GM12878 (cell line): Measurements from ENCODE around the gene USB1. TPM values are rescaled to one million over a fixed set of nuclear protein-coding genes. Genes with fewer than 3 reads are reported as not detected.

Source experiments
- ATAC-seq: fragments of 200-7000 bp; cut with Tn5 transposase; 3 replicates; pipeline ENCODE4 v1.9.1; 2020; ENCODE audit warnings: mild to moderate bottlenecking, moderate library complexity
- BruUV-seq: library from RNA; stranded (reverse); fragments of 400-500 nt; replicated peaks from 2 replicates; lab custom pipeline; 2021; lab: Mats Ljungman, UMichigan
- CTCF ChIA-PET: fragments of 300-600 bp; sonication (Branson Sonifier 250); formaldehyde crosslinking; extraction: SDS; loops from one replicate; lab custom pipeline; 2021; ENCODE audit warnings: inconsistent platforms; lab: Yijun Ruan, JAX
- POLR2A ChIA-PET: fragments of 350-600 bp; formaldehyde crosslinking; extraction: SDS; loops from one replicate; lab custom pipeline; 2021; ENCODE audit warnings: inconsistent platforms; lab: Charles Lee
- RAD21 ChIA-PET: fragments of 300-600 bp; sonication (Branson Sonifier 250); formaldehyde crosslinking; loops from one replicate; lab custom pipeline; 2023; ENCODE audit warnings: antibody characterized with exemption; ENCODE audit not compliant: unreplicated experiment; lab: Charles Lee
- SMC1A ChIA-PET: fragments of 300-600 bp; sonication (Branson Sonifier 250); formaldehyde crosslinking; loops from one replicate; lab custom pipeline; 2023; ENCODE audit not compliant: unreplicated experiment, uncharacterized antibody; lab: Charles Lee
- DNase-seq: peaks from one replicate; pipeline ENCODE4 v3.0.0-alpha.2; 2011; ENCODE audit warnings: low read depth, low spot score
- FAIRE-seq: peaks from 3 replicates; lab custom pipeline; 2011; peaks lifted over from hg19 to GRCh38; lab: Jason Lieb, UNC
- H2AFZ ChIP-seq: 2 replicates; pipeline ENCODE4 v1.6.0; 2011; ENCODE audit warnings: low read depth, low read length, control low read depth; ENCODE audit not compliant: control insufficient read depth
- H3K27ac ChIP-seq: 2 replicates; pipeline ENCODE4 v1.5.1; 2011; ENCODE audit warnings: control low read depth; ENCODE audit not compliant: control insufficient read depth, insufficient read depth
- H3K27me3 ChIP-seq, 2 experiments: replicated peaks in 1 of 2; 2 replicates each; pipeline versions ENCODE4 v1.6.0 to v1.6.1; 2011; ENCODE audit warnings: low read length in 1 of 2; ENCODE audit not compliant: control insufficient read depth in 2 of 2, insufficient read depth in 2 of 2
- H3K36me3 ChIP-seq, 2 experiments: 2 replicates each; pipeline ENCODE4 v1.5.1; 2011; ENCODE audit warnings: low read length in 1 of 2; ENCODE audit not compliant: control insufficient read depth in 2 of 2, insufficient read depth in 2 of 2
- H3K4me1 ChIP-seq: 2 replicates; pipeline ENCODE4 v1.6.1; 2011; ENCODE audit warnings: mild to moderate bottlenecking, low read length, moderate library complexity, mixed read lengths; ENCODE audit not compliant: control insufficient read depth, insufficient read depth
- H3K4me2 ChIP-seq: 2 replicates; pipeline ENCODE4 v1.6.0; 2011; ENCODE audit warnings: control low read depth; ENCODE audit not compliant: control insufficient read depth, insufficient read depth
- H3K4me3 ChIP-seq: fragments of 200-600 bp; sonication (generic); 2 replicates; pipeline ENCODE4 v1.5.1; 2016
- H3K79me2 ChIP-seq: 2 replicates; pipeline ENCODE4 v1.6.0; 2011; ENCODE audit warnings: low read length; ENCODE audit not compliant: control insufficient read depth, insufficient read depth
- H3K9ac ChIP-seq: 2 replicates; pipeline ENCODE4 v1.8.0; 2011; ENCODE audit warnings: low read length, control low read depth, mixed read lengths; ENCODE audit not compliant: control insufficient read depth, insufficient read depth
- H3K9me3 ChIP-seq: replicated peaks from 3 replicates; pipeline ENCODE4 v1.5.1; 2011; ENCODE audit warnings: mild to moderate bottlenecking, low read length; ENCODE audit not compliant: control insufficient read depth, insufficient read depth
- H4K20me1 ChIP-seq: 2 replicates; pipeline ENCODE4 v1.6.0; 2011; ENCODE audit not compliant: control insufficient read depth, insufficient read depth
- CHD2 ChIP-seq: IDR thresholded peaks from 2 replicates; pipeline ENCODE4 v1.6.1; 2011; ENCODE audit warnings: low read depth, low read length, improper control_type of control experiment, borderline replicate concordance
- GATAD2B ChIP-seq: fragments of 450-650 bp; conservative IDR thresholded peaks from 2 replicates; pipeline ENCODE4 v1.6.1; 2017; ENCODE audit warnings: low read depth, mild to moderate bottlenecking, moderate library complexity
- HCFC1 ChIP-seq: fragments of 150-350 bp; IDR thresholded peaks from 2 replicates; pipeline ENCODE4 v1.6.1; 2014; ENCODE audit warnings: low read length
- HDAC6 ChIP-seq: fragments of 200-600 bp; sonication (generic); IDR thresholded peaks from one replicate; pipeline ENCODE4 v1.8.0; 2017; ENCODE audit warnings: antibody characterized with exemption; ENCODE audit not compliant: unreplicated experiment
- HSF1 ChIP-seq: fragments of 150-350 bp; IDR thresholded peaks from 2 replicates; pipeline ENCODE4 v1.6.1; 2014; ENCODE audit warnings: mild to moderate bottlenecking, low read depth, low read length
- JUNB ChIP-seq: IDR thresholded peaks from 2 replicates; pipeline ENCODE4 v1.6.1; 2016; ENCODE audit warnings: antibody characterized with exemption, mild to moderate bottlenecking
- KDM1A ChIP-seq: fragments of 200-600 bp; sonication (generic); IDR thresholded peaks from 2 replicates; pipeline ENCODE4 v1.6.1; 2016; ENCODE audit warnings: borderline replicate concordance
- LARP7 ChIP-seq: fragments of 450-650 bp; IDR thresholded peaks from 2 replicates; pipeline ENCODE4 v1.6.1; 2017; ENCODE audit warnings: mild to moderate bottlenecking
- MTA3 ChIP-seq: IDR thresholded peaks from 2 replicates; pipeline ENCODE4 v1.6.1; 2012; ENCODE audit warnings: low read length, inconsistent platforms, borderline replicate concordance
- MYB ChIP-seq: fragments of 150-350 bp; IDR thresholded peaks from 2 replicates; pipeline ENCODE4 v1.6.1; 2014; ENCODE audit warnings: mild to moderate bottlenecking, low read depth, low read length, borderline replicate concordance
- NFXL1 ChIP-seq: fragments of 450-650 bp; IDR thresholded peaks from 2 replicates; pipeline ENCODE4 v1.6.1; 2017; ENCODE audit warnings: antibody characterized with exemption, mild to moderate bottlenecking, borderline replicate concordance
- NKRF ChIP-seq: fragments of 450-650 bp; conservative IDR thresholded peaks from 2 replicates; pipeline ENCODE4 v1.6.1; 2017; ENCODE audit warnings: mild to moderate bottlenecking, moderate library complexity
- NR2C1 ChIP-seq: fragments of 450-650 bp; IDR thresholded peaks from 2 replicates; pipeline ENCODE4 v1.6.1; 2017; ENCODE audit warnings: antibody characterized with exemption, mild to moderate bottlenecking, moderate library complexity
- POU2F2 ChIP-seq: IDR thresholded peaks from 3 replicates; pipeline ENCODE4 v1.6.1; 2011; ENCODE audit warnings: low read depth, mild to moderate bottlenecking, low read length, borderline replicate concordance
- SKIL ChIP-seq: fragments of 450-650 bp; IDR thresholded peaks from 2 replicates; pipeline ENCODE4 v1.6.1; 2017; ENCODE audit warnings: mild to moderate bottlenecking, low read depth, inconsistent platforms; ENCODE audit not compliant: poor library complexity, severe bottlenecking
- SREBF1 ChIP-seq: IDR thresholded peaks from 2 replicates; pipeline ENCODE4 v1.6.1; 2012; ENCODE audit warnings: mild to moderate bottlenecking, low read length
- WGBS: methylation state at CpG from one replicate; pipeline ENCODE4 v1.1.6; 2016; ENCODE audit warnings: low lambda C conversion rate; ENCODE audit not compliant: insufficient replicate concordance, insufficient coverage; ENCODE audit errors: missing lambda C conversion rate; 5-methylcytosine and 5-hydroxymethylcytosine counted together
- in situ Hi-C: fragments of 300-500 bp; cut with MboI; formaldehyde crosslinking; loops from 9 replicates; pipeline ENCODE4 v1.14.3; 2018; ENCODE audit warnings: mixed read lengths
- intact Hi-C: fragments of 100-400 bp; cut with micrococcal nuclease; formaldehyde crosslinking; loops from one replicate; pipeline ENCODE4 v1.14.2; 2022; ENCODE audit not compliant: unreplicated experiment
- polyA plus RNA-seq, 11 experiments: library from polyadenylated mRNA; depleted of rRNA in 4 of 11; unstranded in 6 of 11; stranded (reverse) in 5 of 11; fragments of >200 nt; fragmentation: Nextera tagmentation in 4 of 11; fragmentation: Illumina TruSeq in 1 of 11; extraction: Ambion mirVana in 4 of 11; extraction: Trizol in 1 of 11; gene quantifications; 1 replicate in 1 of 11; 2 replicates in 10 of 11; pipeline versions ENCODE4 v1.2.1 to v1.2.3, GENCODE V29; 2011 to 2016; ENCODE audit warnings: inconsistent platforms in 2 of 11, missing spikeins in 2 of 11, low read depth in 1 of 11
- total RNA-seq, 4 experiments: library from RNA; depleted of rRNA in 3 of 4; stranded (reverse); fragments of >200 nt in 3 of 4; fragmentation: Illumina TruSeq in 1 of 4; extraction: Trizol in 1 of 4; gene quantifications; 2 replicates each; pipeline versions ENCODE4 v1.2.1 to v1.2.3, GENCODE V29; 2013 to 2021

Gene USB1
- total and polyA plus RNA-seq, 10 of the 15 experiments (the other 5 are each of a cell fraction or from before 2014, with no cell fraction given), result 7.9 to 72.2 (median 41.6) TPM

- H4K20me1 ChIP-seq, result no peaks in the 10 kb centered on the region
- 33% methylated on average over 5 of the region's 5 CpGs for WGBS
- no peaks in the 10 kb centered on the region for H3K9me3 ChIP-seq
- ChIA-PET POLR2A (no interaction called here), CTCF (interaction anchor here (1.8 kb wide), 1 partner anchor 41 kb away, joined by 3 read pairs; no protein-coding TSS in a partner anchor), SMC1A (no interaction called here), RAD21 (no interaction called here)
- intact Hi-C loops, result no loop called here
- FAIRE-seq (no peak), ATAC-seq (no peak), DNase-seq (no peak)
- H3K27ac ChIP-seq, result no peak overlapping the region
- in situ Hi-C loops, result no loop called here
- TF ChIP-seq POU2F2, result no peak
- no peak for TF ChIP-seq HSF1
- TF ChIP-seq HCFC1, result no peak
- no peak for TF ChIP-seq JUNB
- TF ChIP-seq GATAD2B, result no peak
- TF ChIP-seq HDAC6, result no peak
- no peak for TF ChIP-seq MTA3
- TF ChIP-seq CHD2, result no peak
- TF ChIP-seq KDM1A, result no peak
- TF ChIP-seq NKRF, result no peak
- no peak for TF ChIP-seq NFXL1
- no peak for TF ChIP-seq SREBF1
- TF ChIP-seq MYB, result no peak
- TF ChIP-seq SKIL, result no peak
- TF ChIP-seq NR2C1, result no peak
- no peak for TF ChIP-seq LARP7
- H3K4me2 ChIP-seq, result no peak overlapping the region
- no peak overlapping the region for H3K9ac ChIP-seq
- H3K79me2 ChIP-seq, result no peaks in the 10 kb centered on the region
- H2AFZ ChIP-seq, result no peak overlapping the region
- BruUV-seq, result no TSS peak
- no peaks in the 10 kb centered on the region for H3K36me3 ChIP-seq
- no peaks in the 10 kb centered on the region for H3K4me1 ChIP-seq
- H3K27me3 ChIP-seq, result peaks cover 0 to 2% of the 10 kb centered on the region in 2 experiments; a peak in 1 of 4 replicates
- no peak overlapping the region for H3K4me3 ChIP-seq
These were observed 55.4 kb downstream of the USB1 start for GRCh38 chr16:58056580-58056979.
